Body of pancreas (tissue), 4 donors: Measurements from ENCODE around the gene RAB1A.

Experiments
- CTCF ChIP-seq, 7 experiments: fragments of 450-650 bp in 4 of 7; fragments of 200-600 bp in 3 of 7; sonication (generic) in 3 of 7; IDR thresholded peaks; one replicate each; pipeline ENCODE4 v1.5.1; 2016 to 2019; ENCODE audit warnings: antibody characterized with exemption in 7 of 7
- POLR2A ChIP-seq, 3 donors: fragments of 450-650 bp; IDR thresholded peaks; one replicate each; pipeline ENCODE4 v1.6.1; 2016; ENCODE audit warnings: antibody characterized with exemption in 3 of 3, mild to moderate bottlenecking in 2 of 3

GRCh38 chr2:65129286-65129825, 550 bp downstream of the RAB1A start:
- no peak for TF ChIP-seq POLR2A (IDR thresholded peaks at IDR 0.05)
- no peak for TF ChIP-seq CTCF (IDR thresholded peaks at IDR 0.05)
